ENCODE results near the gene RHOU. TPM values are rescaled to one million over a fixed set of nuclear protein-coding genes. Genes with fewer than 3 reads are reported as not detected.
A peak's percentile ranks its signal among the peaks of the same experiment; 100 is the strongest.

The RHOU gene
- total and polyA plus RNA-seq, 2 of the 13 experiments (the other 11 are each of a cell fraction or from before 2014, with no cell fraction given): 11.9 to 18.5 TPM

GRCh38 chr1:228735871-228736586 is 750 bp downstream of the RHOU start (continued):
- no peak for TF ChIP-seq PATZ1 (CRISPR knock-in tag; IDR thresholded peaks at IDR 0.05)
- TF ChIP-seq KDM5B (CRISPR knock-in tag; IDR thresholded peaks at IDR 0.05; ENCODE audit: borderline replicate concordance): 0 out of 2 replicates have a peak, but pooled peaks have one; percentile 42
- no peak for TF ChIP-seq ZNF670 (CRISPR knock-in tag; IDR thresholded peaks at IDR 0.05; ENCODE audit: borderline replicate concordance)
- TF ChIP-seq NFYB (CRISPR knock-in tag; IDR thresholded peaks at IDR 0.05): no peak
- no peak for TF ChIP-seq PHF21A (CRISPR knock-in tag; IDR thresholded peaks at IDR 0.05)
- TF ChIP-seq HOXA9 (CRISPR knock-in tag; IDR thresholded peaks at IDR 0.05; ENCODE audit: borderline replicate concordance): no peak
- TF ChIP-seq ZNF580 (CRISPR knock-in tag; IDR thresholded peaks at IDR 0.05; ENCODE audit: borderline replicate concordance, low read depth): no peak
- TF ChIP-seq AHR (CRISPR knock-in tag; IDR thresholded peaks at IDR 0.05): no peak
- TF ChIP-seq NCOA1 (CRISPR knock-in tag; IDR thresholded peaks at IDR 0.05): no peak
- TF ChIP-seq BCL6 (CRISPR knock-in tag; IDR thresholded peaks at IDR 0.05): no peak
- no peak for TF ChIP-seq REST (IDR thresholded peaks at IDR 0.05; ENCODE audit: borderline replicate concordance in 1 of 2, low read depth in 1 of 2, low read length in 2 of 2)
- TF ChIP-seq RBFOX2 (IDR thresholded peaks at IDR 0.05; ENCODE audit: low read depth, low read length): peak; percentile 60
- no peak for TF ChIP-seq MZF1 (CRISPR knock-in tag; IDR thresholded peaks at IDR 0.05; ENCODE audit: borderline replicate concordance)
- no peak for TF ChIP-seq GFI1 (CRISPR knock-in tag; IDR thresholded peaks at IDR 0.05; ENCODE audit: borderline replicate concordance)
- no peak for TF ChIP-seq POLR2AphosphoS2 (IDR thresholded peaks at IDR 0.05; ENCODE audit: low read depth, low read length)
- no peak for TF ChIP-seq MTF2 (CRISPR knock-in tag; IDR thresholded peaks at IDR 0.05; ENCODE audit: borderline replicate concordance)
- no peak for TF ChIP-seq TARDBP (CRISPR knock-in tag; IDR thresholded peaks at IDR 0.05)
- TF ChIP-seq TIGD3 (CRISPR knock-in tag; IDR thresholded peaks at IDR 0.05; ENCODE audit: borderline replicate concordance): no peak
- no peak for TF ChIP-seq ZNF24 (IDR thresholded peaks at IDR 0.05)
- TF ChIP-seq ZC3H4 (CRISPR knock-in tag; IDR thresholded peaks at IDR 0.05; ENCODE audit: borderline replicate concordance): no peak
- TF ChIP-seq HCFC1 (IDR thresholded peaks at IDR 0.05; ENCODE audit: low read depth, low read length): no peak
- 0 out of 2 replicates have a peak, but pooled peaks have one; percentile 6 for TF ChIP-seq ZNF891 (CRISPR knock-in tag; IDR thresholded peaks at IDR 0.05)
- no peak for TF ChIP-seq SP140L (CRISPR knock-in tag; IDR thresholded peaks at IDR 0.05; ENCODE audit: borderline replicate concordance)

All from HepG2 (cell line).